ENCODE results near the gene SCGB3A1. TPM values are rescaled to one million over a fixed set of nuclear protein-coding genes. Genes with fewer than 3 reads are reported as not detected.

Gene SCGB3A1
- polyA plus RNA-seq, 12 donors = 0.71 to 2.1 (median 1.0) TPM; not detected in 2

DNA sequence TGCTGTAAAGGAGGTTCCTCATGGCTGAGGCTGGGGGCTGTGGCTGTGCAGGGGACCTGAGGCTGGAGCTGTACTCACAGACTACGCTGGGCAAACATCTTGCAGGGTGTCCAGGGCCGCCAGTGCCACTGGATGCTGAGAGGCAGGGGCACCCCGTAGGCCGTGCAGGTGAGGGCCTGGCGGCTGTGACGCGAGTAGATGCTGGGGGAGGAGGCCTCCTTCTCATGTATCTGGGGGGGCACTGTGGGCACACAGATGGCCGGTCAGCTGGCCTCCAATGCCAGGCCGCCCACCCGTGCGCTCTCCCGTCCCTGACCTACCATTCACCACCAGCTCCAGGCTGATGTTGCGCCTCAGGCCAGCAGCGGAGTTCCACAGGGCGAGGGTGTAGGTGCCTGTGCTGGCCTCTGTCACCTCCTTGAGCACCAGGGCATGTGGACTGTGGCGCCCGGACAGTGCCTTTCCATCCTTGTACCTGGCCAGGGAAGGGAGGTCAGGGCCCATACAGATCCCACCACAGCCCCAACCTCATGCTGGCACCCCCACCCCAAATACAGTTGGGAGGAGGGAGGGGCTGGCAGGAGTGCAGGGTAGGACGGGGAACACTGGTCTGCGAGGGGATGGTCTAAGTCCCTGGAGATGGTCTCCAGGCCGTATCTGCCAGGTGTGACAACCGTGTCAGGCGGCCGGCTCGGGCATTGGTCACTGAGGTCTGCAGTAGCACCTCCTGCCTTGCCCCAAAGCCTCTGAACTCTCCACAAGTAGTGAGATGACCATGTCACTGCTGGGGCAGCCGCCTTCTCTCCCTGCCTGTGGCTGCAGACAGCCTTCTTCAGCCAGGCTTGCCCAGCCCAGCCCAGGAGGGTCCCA, 34.7 kb upstream of the SCGB3A1 start:
- no peak for DNase-seq

- no peak for DNase-seq
Observed at GRCh38 chr5:180625125-180625790, 34.0 kb upstream of the SCGB3A1 start.

DNA sequence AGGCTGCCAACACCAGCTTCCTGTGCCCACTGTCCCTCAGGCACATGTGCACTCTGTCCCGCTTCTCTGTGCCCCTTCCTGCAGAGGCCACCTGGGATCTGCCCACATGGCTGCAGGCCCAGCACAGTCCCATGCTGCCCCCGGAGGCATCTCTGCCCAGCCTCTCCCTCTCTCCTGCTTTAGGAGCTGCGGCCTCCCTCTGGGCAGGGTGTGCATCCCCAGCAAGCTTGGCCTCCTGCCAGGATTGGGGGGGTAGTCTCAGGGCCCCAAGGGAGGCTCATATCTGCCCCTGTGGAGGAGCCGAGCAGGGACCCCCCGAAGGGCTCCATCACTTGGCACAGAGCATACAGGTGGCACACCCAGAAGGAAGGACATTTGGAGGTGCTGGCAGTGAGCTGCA, 33.3 kb upstream of the SCGB3A1 start:
- no peak for DNase-seq

GRCh38 chr5:180623844-180624243, 32.5 kb upstream of the SCGB3A1 start:
- no peak for DNase-seq

DNA sequence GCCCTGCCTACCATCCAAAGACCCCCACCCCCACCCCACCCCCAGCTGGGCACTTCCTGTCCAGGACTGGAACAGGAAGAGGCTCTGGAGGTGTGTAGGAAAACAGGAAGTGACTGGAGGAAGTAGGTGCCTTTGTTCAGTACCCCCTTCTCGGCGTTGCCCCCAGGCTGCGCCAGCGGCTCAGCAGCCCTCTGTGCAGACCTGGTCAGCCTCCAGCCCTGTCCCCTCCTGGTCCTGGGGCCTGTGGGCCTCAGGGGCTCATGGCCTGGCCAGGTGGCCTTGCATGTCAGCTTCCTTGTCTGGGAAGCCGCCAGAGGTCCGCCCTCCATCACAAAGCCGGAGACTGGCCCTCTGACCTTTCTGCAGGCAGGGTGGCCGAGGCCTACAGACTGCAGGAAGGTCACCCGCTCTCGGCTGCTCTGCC, 32.1 kb upstream of the SCGB3A1 start:
- no peak for DNase-seq

- no peak for DNase-seq
Observed at GRCh38 chr5:180622910-180623309, 31.6 kb upstream of the SCGB3A1 start.

DNA sequence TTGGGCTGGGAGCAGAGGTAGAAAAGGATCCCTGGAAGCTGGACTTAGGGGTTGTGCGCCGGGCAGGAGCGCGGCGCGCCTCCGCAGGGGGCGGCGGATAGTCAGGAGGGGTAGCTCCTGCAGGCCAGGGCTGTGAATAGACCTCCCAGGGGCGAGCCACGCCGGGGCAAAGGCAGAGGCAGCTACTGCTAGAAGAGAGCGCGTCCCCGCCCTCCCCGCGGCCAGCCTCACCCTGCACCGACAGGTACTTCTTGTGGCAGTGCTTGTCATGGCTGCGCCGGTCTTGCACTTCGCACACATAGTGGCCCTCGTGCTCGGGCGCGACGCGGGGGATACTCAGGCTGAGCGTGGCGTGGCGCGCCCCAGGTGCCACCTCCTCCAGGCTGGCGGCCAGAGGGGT, 30.0 kb upstream of the SCGB3A1 start:
- no peak for DNase-seq

GRCh38 chr5:180620014-180620413, 28.7 kb upstream of the SCGB3A1 start:
- no peak for DNase-seq

DNA sequence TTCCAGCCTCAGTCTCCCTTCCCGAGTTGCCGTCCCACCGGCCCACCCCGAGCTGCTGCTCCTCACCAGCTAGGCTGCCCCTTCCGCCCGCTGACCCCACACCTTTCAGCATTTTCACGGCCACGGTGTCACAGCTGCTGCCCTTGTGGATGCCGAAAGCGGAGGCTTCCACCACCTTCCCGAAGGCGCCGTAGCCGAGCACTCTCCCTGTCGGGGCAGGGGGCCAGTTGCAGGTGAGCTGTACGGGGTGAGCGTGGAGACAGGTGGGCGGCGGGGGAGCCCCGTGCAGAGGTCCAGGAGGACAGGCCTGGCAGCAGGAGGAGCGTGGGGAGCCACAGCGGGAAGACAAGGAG, 28.2 kb upstream of the SCGB3A1 start:
- no peak for DNase-seq

- peak; percentile 33 for DNase-seq
Observed at GRCh38 chr5:180618829-180619562, 27.7 kb upstream of the SCGB3A1 start.

DNA sequence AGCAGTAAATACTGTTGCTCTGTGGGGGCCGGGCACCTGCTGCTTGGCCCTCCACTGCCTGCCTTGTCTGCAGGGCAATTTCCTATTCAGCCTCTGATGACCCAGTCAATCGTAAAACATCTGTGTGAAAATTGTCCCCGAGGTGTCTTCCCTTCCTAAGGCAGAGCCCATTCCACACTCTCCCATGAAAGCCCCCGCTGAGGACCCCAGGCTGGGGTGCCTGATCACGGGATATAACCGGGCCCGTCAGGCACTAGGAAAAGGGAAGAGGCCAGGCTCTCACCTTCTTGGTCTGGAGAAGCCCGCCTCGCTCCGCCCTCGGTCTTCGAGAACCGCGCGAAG, 27.2 kb upstream of the SCGB3A1 start:
- no peak for DNase-seq

- no peak for DNase-seq
Observed at GRCh38 chr5:180613814-180614188, 22.5 kb upstream of the SCGB3A1 start.

DNA sequence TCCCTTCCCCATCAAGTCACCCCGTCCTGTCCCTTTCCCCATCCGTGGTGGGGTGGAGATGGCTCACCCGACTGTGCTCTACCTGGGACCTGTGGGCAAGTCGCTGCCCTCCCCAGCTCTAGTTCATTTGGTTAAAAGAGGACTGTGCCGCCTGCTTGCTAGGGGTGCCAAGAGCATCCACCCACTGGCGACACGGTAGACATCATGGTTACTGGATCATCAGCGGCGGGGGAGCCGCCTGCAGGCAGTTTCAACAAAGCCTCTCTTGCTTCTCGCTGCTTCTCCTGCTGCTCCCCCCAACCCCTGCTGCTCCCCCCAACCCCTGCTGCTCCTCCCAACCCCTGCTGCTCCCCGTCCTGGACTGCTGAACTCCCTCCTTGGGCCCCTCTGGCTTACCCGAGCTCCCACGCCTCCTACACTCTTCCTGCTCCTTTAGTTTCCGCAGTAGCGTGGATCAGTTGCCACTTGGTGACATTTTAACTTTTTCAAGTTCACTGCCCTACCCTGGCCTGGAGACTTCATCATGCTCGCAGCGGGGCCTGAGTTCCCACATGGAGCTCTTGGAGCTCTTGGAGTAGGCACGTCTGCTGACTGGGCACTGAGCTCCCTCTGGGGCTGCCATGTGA, 22.0 kb upstream of the SCGB3A1 start:
- DNase-seq = no peak

- no peak for DNase-seq
Observed at GRCh38 chr5:180612683-180613082, 21.4 kb upstream of the SCGB3A1 start.

DNA sequence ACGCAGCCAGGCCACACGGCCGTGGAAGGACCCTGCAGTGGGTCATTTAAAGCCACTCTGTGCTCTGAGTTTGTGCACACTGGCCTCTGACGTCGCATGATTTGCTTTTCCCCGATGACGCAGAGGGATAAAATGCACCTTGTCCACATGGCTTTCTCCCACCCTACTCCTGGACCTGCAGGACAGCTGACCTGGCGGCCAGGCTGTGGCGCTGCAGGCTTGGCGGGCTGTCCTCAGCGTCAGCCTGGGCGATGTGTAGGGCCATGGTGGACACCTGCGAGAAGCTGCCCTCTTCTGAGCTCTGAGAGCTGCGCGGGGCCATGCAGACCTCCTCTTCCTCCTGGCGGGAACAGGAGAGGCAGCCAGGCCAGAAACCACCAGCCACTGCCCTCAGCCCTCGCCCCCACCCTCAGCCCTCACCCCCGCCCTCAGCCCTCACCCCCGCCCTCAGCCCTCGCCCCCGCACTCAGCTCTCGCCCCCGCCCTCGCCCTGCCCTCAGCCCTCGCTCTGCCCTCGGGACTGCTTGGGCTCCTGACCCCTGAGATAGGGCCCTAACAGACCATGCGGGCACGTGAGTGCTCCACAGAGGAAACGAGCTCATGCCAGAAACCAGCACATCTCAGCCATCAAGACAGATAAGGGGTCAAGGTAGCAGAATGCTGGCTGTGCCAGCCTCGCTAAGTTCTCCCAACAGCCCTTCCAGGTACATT, 20.0 kb upstream of the SCGB3A1 start:
- DNase-seq = no peak

- DNase-seq = no peak
Observed at GRCh38 chr5:180609817-180610550, 18.7 kb upstream of the SCGB3A1 start.

DNA sequence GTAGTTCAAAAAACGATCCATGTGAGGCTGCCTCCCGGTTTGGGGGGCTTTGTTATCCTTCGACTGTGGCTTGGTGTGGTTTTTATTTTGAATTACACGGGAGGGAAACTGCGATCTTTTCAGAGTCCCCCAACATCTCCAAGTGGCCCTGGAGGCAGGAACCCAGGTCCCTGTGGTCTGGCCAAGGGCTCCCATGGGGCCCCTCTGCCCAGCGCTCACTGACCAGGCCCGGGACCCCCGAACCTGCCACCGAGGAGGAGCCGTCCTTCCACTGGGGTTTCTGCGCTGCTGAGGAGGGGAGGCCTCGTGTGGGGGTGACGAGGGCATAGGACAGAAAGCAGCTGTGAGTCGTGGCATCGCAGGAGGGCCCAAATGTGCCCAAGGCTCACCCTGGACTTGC, 18.1 kb upstream of the SCGB3A1 start:
- no peak for DNase-seq

DNA sequence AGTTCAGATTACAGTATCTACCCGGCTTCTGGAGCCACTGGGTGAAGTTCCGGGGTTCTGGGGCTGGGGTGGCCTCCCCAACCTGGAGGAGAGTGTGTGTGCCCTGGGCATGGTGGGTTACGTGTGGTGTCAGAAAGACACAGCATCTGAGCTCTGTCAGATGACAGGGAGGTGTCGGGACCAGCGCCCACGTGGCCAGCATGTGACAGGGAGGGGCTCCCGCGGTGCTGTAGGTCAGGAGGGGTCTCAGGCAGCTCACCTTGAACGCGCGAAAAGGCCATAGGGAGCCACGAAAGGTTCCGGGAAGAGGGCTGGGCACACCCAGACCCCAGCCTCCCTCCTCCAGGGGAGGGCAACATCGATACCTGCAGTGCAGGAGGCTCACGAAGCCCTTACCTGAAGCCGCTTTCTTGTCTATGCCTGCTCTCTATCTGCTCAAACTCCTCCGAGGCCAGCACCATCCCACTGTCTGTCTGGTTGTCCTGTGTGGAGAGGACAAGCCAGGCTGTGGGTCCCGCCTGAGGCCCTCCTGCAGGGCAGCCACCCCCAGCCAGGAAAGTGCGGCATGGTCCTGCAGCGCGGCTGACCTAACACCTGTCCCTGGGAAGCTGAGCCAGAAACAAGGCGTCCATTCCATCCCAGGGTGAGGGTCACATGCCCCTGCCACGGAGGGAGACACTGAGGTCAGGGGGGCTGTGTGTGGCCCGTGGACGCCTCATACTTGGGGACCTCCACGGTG, 17.4 kb upstream of the SCGB3A1 start:
- no peak for DNase-seq

DNA sequence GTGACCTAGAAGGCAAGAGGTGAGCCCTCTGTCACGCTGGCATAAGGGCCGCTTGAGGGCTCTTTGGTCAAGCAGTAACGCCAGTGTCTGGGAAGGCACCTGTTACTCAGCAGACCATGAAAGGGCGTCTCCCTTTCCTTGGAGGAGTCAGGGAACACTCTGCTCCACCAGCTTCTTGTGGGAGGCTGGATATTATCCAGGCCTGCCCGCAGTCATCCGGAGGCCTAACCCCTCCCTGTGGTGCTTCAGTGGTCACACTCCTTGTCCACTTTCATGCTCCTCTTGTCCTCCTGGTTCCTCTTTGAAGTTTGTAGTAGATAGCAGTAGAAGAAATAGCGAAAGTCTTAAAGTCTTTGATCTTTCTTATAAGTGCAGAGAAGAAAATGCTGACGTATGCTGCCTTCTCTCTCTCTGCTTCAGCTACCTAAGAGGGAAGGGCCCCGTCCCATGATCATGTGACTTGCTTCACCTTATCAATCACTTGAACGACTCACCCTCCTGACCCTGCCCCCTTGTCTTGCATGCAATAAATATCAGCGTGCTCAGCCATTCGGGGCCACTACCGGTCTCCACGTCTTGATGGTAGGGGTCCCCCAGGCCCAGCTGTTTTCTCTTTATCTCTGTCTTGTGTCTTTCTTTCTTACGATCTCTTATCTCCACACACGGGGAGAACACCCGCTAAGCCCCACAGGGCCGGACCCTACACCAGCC, 16.7 kb upstream of the SCGB3A1 start:
- no peak for DNase-seq

Measured in muscle of arm (tissue), 12 donors.